GM23338 (cell line): ENCODE data around the gene SF3B3.

ENCODE experiments used
- EZH2 ChIP-seq: fragments of 200-600 bp; sonication (generic); IDR thresholded peaks from one replicate; pipeline ENCODE4 v1.8.0; 2017; ENCODE audit warnings: antibody characterized with exemption, mild to moderate bottlenecking, low read depth; ENCODE audit not compliant: unreplicated experiment
- POLR2AphosphoS5 ChIP-seq: IDR thresholded peaks from 2 replicates; pipeline ENCODE4 v1.6.1; 2016; ENCODE audit warnings: antibody characterized with exemption, low read depth

DNA sequence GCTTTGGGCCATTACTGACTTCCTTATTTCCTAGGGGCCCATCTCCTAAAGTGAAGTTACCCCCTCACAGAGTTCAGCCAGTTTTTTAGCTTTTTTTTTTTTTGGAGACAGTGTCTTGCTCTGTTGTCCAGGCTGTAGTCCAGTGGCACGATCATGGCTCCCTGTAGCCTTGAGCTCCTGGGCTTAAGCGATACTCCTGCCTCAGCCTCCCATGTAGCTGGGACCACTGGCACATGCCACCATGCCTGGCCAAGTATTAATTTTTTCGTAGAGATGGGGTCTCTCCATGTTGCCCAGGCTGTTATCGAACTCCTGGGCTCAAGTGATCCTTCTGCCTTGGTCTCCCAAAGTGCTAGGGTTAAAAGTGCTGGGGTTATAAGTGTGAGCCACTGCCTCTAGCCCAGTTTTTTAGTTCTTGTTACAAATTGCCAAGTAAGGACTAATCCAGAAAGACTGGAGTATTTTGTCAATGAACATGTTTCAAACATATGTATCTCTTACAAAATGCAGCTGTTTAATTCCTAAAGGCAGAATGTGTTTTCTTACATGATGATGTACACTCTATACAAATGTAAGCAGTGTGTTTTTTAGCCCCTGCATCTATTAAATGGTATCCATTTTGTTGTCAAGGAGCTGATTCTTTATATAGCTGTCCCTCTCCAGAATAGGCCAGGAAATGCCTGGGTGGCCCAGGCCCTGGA lies 73.7 kb downstream of the SF3B3 start:
- TF ChIP-seq EZH2 (no peak), POLR2AphosphoS5 (no peak)
